Nephron progenitor cell (in vitro differentiated cells): ENCODE results near the gene SLC66A1.

Experiments
- DNase-seq: peaks from one replicate; pipeline ENCODE4 v3.0.0; 2021
- H3K27ac Mint-ChIP-seq: 2 replicates; pipeline ENCODE4 v1.8.0; 2021; ENCODE audit warnings: mild to moderate bottlenecking, moderate library complexity, mixed read lengths
- H3K27me3 Mint-ChIP-seq: 2 replicates; pipeline ENCODE4 v1.8.0; 2021; ENCODE audit warnings: mild to moderate bottlenecking, low read depth, mixed read lengths; ENCODE audit not compliant: poor library complexity
- H3K36me3 Mint-ChIP-seq: 2 replicates; pipeline ENCODE4 v1.8.0; 2021; ENCODE audit warnings: low read depth, mixed read lengths
- H3K4me1 Mint-ChIP-seq: 2 replicates; pipeline ENCODE4 v1.8.0; 2021; ENCODE audit warnings: mixed read lengths
- H3K4me3 Mint-ChIP-seq: 2 replicates; pipeline ENCODE4 v1.8.0; 2021; ENCODE audit warnings: mild to moderate bottlenecking, moderate library complexity, mixed read lengths
- H3K9me3 Mint-ChIP-seq: 2 replicates; pipeline ENCODE4 v1.8.0; 2021; ENCODE audit warnings: mild to moderate bottlenecking, moderate library complexity, mixed read lengths
- TF ChIP-seq, protein P1 (sequence below): fragments of 200-600 bp; sonication (generic); IDR thresholded peaks from 2 replicates; pipeline ENCODE4 v1.5.0; 2021; ENCODE audit warnings: antibody characterized with exemption

SLC66A1 gene

DNA sequence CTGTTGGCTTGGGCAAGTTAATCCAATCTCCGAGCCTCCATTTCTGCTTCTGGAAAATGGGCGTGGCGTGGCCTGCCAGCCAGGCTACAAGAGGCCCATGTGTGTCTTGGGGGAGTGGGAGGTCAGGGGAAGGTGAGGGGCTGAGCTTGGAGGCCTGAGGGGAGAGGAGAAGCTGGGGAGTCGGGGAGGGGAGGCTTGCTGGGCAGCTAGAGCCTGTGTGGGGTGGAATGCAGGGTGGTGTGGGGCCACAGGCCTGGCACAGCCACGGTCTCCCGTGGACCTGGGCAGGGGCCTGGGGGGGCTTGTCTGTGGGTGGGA, 14.6 kb downstream of the SLC66A1 start:
- no peak for DNase-seq
- Mint-ChIP-seq H3K36me3 (peaks cover 12% of the 10 kb centered on the region), H3K9me3 (no peaks in the 10 kb centered on the region), H3K27me3 (peaks cover 4% of the 10 kb centered on the region), H3K27ac (no peak overlapping the region), H3K4me1 (peaks cover 5% of the 10 kb centered on the region), H3K4me3 (no peak overlapping the region)
- TF ChIP-seq, protein P1, sequence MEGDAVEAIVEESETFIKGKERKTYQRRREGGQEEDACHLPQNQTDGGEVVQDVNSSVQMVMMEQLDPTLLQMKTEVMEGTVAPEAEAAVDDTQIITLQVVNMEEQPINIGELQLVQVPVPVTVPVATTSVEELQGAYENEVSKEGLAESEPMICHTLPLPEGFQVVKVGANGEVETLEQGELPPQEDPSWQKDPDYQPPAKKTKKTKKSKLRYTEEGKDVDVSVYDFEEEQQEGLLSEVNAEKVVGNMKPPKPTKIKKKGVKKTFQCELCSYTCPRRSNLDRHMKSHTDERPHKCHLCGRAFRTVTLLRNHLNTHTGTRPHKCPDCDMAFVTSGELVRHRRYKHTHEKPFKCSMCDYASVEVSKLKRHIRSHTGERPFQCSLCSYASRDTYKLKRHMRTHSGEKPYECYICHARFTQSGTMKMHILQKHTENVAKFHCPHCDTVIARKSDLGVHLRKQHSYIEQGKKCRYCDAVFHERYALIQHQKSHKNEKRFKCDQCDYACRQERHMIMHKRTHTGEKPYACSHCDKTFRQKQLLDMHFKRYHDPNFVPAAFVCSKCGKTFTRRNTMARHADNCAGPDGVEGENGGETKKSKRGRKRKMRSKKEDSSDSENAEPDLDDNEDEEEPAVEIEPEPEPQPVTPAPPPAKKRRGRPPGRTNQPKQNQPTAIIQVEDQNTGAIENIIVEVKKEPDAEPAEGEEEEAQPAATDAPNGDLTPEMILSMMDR, result no peak

DNA sequence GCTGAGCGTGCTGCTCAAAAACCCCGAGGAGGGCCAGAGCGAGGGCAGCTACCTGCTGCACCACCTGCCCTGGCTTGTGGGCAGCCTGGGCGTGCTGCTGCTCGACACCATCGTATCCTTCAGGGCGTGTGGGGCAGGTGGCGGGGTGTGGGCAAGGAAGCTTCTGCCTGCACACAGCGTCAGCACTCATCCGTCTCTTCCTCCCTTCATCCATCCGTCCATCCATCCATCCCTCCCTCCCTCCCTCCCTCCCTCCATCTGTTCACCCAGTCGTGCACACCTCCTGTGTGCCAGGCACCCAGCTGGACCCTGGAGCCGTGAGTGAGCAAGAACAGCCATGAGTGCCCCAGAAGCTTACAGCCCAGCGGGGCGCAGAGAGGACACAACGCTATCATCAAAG, 15.2 kb downstream of the SLC66A1 start:
- no peak overlapping the region for H3K27ac Mint-ChIP-seq
- no peak for DNase-seq
- TF ChIP-seq, protein P1, result no peak
- peaks cover 10% of the 10 kb centered on the region for H3K36me3 Mint-ChIP-seq
- no peak overlapping the region for H3K4me3 Mint-ChIP-seq
- H3K4me1 Mint-ChIP-seq, result peaks cover 3% of the 10 kb centered on the region
- peaks cover 4% of the 10 kb centered on the region for H3K27me3 Mint-ChIP-seq
- no peaks in the 10 kb centered on the region for H3K9me3 Mint-ChIP-seq

DNA sequence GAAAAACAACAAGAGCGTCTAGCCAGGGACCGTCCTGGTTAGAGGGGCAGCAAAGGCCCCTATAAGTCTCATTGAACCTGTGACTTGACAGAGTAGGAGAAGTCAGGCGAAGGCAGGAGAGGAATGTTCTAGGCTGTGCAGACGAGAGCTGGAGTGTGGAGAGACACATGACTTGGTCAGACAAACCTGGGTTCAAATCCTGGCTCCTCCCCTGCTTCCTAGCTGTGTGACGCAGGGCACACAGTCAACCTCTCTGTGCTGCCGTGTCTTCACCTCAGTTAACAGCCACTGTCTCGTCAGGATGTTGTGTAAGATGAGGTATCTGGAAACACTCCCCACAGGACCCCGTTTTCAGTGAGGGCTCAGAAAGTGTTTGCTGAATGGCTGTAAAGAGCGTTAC, 15.6 kb downstream of the SLC66A1 start:
- peaks cover 8% of the 10 kb centered on the region for H3K36me3 Mint-ChIP-seq
- TF ChIP-seq, protein P1, result no peak
- no peaks in the 10 kb centered on the region for H3K4me1 Mint-ChIP-seq
- no peak overlapping the region for H3K4me3 Mint-ChIP-seq
- no peak overlapping the region for H3K27ac Mint-ChIP-seq
- no peaks in the 10 kb centered on the region for H3K9me3 Mint-ChIP-seq
- DNase-seq, result no peak
- peaks cover 4% of the 10 kb centered on the region for H3K27me3 Mint-ChIP-seq

DNA sequence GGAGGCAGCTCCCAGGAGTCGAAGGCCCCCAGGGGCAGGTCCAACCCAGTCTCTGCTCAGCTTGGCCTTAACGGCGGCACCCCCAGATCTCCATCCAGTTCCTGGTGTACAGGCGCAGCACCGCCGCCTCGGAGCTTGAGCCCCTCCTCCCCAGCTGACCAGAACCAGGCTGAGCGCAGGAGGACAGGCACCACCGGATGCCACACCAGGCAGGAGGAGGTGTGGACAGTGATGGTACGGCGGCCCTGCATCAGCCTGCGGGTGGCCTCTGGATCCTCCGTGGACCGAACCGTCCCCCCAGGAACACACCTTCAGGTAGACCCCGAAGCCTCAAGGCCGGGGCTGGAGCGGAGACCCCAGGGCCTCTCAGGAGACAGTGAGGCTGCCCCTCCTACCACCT, 16.4 kb downstream of the SLC66A1 start:
- H3K27me3 Mint-ChIP-seq, result peaks cover 4% of the 10 kb centered on the region
- no peak overlapping the region for H3K4me3 Mint-ChIP-seq
- TF ChIP-seq, protein P1, result no peak
- H3K4me1 Mint-ChIP-seq, result no peaks in the 10 kb centered on the region
- H3K36me3 Mint-ChIP-seq, result peaks cover 8% of the 10 kb centered on the region
- no peaks in the 10 kb centered on the region for H3K9me3 Mint-ChIP-seq
- no peak overlapping the region for H3K27ac Mint-ChIP-seq
- no peak for DNase-seq

DNA sequence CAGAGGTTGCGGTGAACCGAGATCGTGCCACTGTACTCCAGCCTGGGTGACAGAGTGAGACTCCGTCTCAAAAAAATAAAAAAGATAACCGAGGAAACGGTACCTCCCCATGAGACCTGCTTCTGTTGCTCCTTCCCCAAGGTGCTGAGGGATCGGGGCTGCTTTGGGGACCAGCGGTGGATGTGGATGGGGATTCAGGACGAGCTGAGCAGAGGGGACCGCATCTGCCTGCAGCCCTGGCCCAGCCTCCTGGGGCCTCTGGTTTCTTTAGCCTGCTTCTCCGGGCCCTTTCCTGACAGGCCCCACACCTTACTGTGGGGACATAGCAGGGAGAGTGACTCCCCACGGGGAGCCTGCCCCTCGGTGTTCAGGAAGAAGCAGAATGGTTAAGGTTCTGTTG, 17.1 kb downstream of the SLC66A1 start:
- H3K9me3 Mint-ChIP-seq, result no peaks in the 10 kb centered on the region
- H3K4me1 Mint-ChIP-seq, result no peaks in the 10 kb centered on the region
- H3K36me3 Mint-ChIP-seq, result peaks cover 8% of the 10 kb centered on the region
- DNase-seq, result no peak
- no peak overlapping the region for H3K4me3 Mint-ChIP-seq
- H3K27ac Mint-ChIP-seq, result no peak overlapping the region
- peaks cover 4% of the 10 kb centered on the region for H3K27me3 Mint-ChIP-seq
- TF ChIP-seq, protein P1, result no peak

DNA sequence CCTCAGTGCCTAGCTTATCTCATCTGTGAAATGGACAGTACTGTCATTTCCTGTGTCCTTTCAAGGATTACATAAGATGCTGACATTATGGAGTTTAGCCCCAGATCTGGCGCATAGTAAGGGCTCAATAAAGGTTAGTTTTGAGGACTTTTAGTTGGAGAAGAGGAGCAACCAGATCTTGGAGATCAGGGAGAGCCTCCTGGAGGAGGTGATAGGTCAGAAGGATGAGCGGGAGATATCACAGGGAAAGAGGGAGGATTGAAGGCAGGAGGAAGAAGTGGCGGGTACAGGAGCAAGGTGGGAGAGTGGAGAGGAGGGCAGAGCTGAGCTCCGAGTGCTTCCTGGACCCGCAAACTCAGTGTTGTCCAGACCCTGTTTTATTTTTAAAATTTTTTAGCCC, 17.5 kb downstream of the SLC66A1 start:
- H3K27me3 Mint-ChIP-seq, result no peaks in the 10 kb centered on the region
- peak overlapping the region; percentile 5 for H3K27ac Mint-ChIP-seq
- no peaks in the 10 kb centered on the region for H3K4me1 Mint-ChIP-seq
- TF ChIP-seq, protein P1, result no peak
- H3K9me3 Mint-ChIP-seq, result no peaks in the 10 kb centered on the region
- H3K36me3 Mint-ChIP-seq, result peaks cover 8% of the 10 kb centered on the region
- no peak for DNase-seq
- H3K4me3 Mint-ChIP-seq, result no peak overlapping the region
